Measurements from ENCODE around the gene TSEN2.

DNA sequence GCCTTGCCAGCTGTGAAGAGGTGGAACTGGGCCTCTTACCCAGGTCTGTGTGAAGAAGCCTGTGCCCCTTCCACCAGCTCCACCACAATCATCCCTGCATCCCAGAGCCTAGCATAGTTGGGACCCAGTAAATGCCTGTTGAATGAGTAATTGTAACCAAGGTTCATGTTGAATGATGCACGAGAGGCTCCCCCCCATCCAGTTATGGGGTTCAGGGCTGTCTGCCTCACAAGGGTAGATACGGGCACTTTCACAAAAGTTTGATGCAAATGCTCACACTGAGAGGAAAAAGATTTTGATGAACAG is 29.5 kb upstream of the TSEN2 start:
- TF ChIP-seq, protein P1, sequence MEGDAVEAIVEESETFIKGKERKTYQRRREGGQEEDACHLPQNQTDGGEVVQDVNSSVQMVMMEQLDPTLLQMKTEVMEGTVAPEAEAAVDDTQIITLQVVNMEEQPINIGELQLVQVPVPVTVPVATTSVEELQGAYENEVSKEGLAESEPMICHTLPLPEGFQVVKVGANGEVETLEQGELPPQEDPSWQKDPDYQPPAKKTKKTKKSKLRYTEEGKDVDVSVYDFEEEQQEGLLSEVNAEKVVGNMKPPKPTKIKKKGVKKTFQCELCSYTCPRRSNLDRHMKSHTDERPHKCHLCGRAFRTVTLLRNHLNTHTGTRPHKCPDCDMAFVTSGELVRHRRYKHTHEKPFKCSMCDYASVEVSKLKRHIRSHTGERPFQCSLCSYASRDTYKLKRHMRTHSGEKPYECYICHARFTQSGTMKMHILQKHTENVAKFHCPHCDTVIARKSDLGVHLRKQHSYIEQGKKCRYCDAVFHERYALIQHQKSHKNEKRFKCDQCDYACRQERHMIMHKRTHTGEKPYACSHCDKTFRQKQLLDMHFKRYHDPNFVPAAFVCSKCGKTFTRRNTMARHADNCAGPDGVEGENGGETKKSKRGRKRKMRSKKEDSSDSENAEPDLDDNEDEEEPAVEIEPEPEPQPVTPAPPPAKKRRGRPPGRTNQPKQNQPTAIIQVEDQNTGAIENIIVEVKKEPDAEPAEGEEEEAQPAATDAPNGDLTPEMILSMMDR (IDR thresholded peaks at IDR 0.05; ENCODE audit: insufficient read depth, low read length, poor library complexity, severe bottlenecking): no peak
- no peak for TF ChIP-seq EZH2phosphoT487 (conservative IDR thresholded peaks at IDR 0.05; ENCODE audit: low read length)
